HG02798 (cell line): ENCODE measurements around the gene HSPA8.

Experiments used
- ATAC-seq: cut with Tn5 transposase; IDR thresholded peaks from one replicate; pipeline ENCODE4 v1.9.1; 2021; ENCODE audit warnings: mild to moderate bottlenecking; ENCODE audit not compliant: unreplicated experiment, poor library complexity

Gene HSPA8

DNA sequence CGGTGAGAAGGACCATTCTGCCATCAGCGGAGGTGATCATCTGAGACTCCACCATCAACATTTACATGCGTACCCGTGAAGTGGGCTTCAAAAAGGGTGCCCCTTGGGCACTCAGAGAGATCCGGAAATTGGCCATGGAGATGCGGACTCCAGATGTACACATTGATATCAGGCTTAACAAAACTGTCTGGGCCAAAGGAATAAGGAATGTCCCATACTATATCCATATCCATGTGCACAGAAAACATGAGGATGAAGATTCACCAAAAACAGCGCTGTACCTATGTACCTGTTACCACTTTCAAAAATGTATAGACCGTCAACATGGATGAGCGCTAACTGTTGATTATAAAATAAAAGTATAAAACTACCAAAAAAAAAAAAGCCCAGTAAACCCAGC, 10.8 kb downstream of the HSPA8 start:
- no peak for ATAC-seq

- ATAC-seq: no peak
Measured at GRCh38 chr11:123047947-123048293, 14.0 kb downstream of the HSPA8 start.

GRCh38 chr11:123047266-123047946, 14.5 kb downstream of the HSPA8 start:
- no peak for ATAC-seq

- no peak for ATAC-seq
Measured at GRCh38 chr11:123046473-123047259, 15.3 kb downstream of the HSPA8 start.

GRCh38 chr11:123045101-123045500, 16.8 kb downstream of the HSPA8 start:
- no peak for ATAC-seq

- no peak for ATAC-seq
Measured at GRCh38 chr11:123041185-123041584, 20.8 kb downstream of the HSPA8 start.

- no peak for ATAC-seq
Measured at GRCh38 chr11:123040111-123040432, 21.9 kb downstream of the HSPA8 start.

DNA sequence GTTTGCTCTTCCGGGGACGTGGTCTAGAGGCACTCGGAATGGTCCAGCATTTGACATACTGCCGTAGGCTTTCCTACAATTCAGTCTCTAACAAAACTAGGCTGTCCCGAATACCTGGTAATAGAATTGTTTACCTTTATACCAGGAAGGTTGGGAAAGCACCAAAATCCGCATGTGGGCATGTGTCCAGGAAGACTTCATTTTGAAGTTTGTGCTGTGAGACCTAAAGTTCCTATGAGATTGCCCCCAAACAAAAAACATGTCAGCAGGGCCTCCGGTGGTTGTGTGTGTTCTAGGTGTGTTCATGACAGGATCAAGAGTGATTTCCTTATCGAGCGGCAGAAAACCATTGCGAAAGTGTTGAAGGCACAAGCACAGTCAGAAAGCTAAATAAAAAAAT, 26.1 kb downstream of the HSPA8 start:
- no peak for ATAC-seq

GRCh38 chr11:123034597-123034996, 27.3 kb downstream of the HSPA8 start:
- no peak for ATAC-seq

DNA sequence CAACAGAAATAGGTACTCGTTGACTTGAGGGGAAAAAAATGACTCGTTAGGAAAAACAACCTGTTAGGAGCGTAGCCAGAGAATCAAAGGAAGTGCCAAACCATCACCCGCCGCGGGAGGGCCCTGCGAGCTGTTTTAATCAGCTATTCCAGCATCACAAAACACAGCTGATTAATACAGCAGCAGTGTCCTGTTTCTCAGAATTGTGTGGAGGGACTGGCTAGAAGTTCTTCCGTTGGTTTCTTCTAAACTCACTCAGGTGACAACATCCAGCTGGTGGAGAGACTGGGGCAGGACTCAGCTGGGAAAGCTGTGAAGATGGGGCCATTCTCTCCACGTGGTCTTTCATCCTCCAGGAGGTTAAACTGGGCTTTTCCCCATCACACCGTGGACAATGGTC, 28.0 kb downstream of the HSPA8 start:
- no peak for ATAC-seq

- ATAC-seq: no peak
Measured at GRCh38 chr11:123030517-123030916, 31.4 kb downstream of the HSPA8 start.

DNA sequence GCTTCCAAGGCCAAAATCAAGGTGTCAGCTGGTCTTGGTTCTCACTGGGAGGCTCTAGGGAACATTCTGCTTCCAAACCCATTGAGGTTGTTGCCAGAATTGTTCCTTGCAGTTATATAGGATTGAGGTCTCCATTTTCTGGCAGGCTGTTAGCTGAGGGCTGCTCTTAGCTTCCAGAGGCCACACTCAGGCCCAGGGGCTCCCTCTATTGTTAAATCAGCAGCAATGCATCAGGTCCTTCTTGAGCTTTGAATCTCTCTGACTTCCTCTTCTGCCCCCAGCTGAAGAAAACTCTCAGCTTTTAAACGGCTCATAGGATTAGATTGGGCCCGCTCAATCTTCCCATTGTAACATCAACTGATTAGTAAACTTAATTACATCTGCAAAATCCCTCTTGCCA, 41.0 kb downstream of the HSPA8 start:
- ATAC-seq: peak; percentile 70

DNA sequence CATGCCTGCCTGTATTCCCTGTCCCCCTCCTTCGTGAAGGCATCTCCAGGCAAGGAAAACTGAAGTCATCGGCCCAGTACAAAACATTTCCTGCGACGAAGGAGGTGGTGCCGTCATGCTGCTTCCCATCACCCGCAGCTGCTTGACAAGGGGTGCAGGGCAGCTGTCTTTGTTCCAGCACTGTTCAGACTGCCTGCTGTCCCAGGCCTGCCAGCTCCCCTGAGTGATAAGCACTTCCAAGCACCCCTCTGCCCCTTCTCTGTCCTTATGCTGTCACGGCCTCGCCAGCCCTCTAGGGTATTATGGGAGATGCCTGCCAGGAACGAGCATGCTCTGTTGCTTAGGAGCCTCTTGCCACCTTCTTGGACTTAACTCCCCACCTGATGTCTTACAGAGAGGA, 43.2 kb downstream of the HSPA8 start:
- no peak for ATAC-seq

GRCh38 chr11:123011510-123011909, 50.4 kb downstream of the HSPA8 start:
- ATAC-seq: no peak
